Globus pallidus (tissue), 1 donor: ENCODE data around the gene ADCY9.
A peak's percentile ranks its signal among the peaks of the same experiment; 100 is the strongest.
"Not testable (repeated sequence)": the region's sequence is repeated elsewhere in the genome, so short reads cannot be mapped to it uniquely, and the experiment has no call there.

Experiments used
- DNase-seq: peaks from one replicate; pipeline ENCODE4 v3.0.0-alpha.2; 2015; ENCODE audit warnings: low spot score

Gene ADCY9

DNA sequence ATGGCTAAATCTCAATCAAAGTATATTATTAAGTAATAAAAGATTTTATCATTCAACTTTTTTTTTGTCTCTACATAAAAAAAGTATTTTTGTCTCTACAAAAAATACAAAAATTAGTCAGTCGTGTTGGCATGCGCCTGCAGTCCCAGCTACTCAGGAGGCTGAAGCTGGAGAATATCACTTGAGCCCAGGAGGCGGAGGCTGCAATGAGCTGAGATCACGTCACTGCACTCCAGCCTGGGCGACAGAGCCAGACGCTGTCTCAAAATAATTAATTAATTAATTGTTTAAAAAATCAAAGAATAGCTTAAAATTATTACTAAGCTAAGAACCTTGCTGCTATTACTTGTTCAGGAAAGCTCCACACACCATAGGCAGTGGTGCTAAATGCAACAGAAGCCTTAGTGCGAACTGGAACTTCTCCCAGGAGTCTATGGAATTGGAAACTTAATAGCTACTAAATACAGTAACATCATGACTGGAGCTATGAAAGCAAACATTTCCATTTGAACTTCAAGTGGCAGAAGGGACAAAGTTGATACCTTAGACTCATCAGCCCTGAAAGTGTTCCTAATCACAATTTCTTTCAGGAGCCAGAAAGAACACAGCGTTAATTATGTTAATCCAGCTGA is 22.6 kb downstream of the ADCY9 start:
- DNase-seq, result no peak

DNA sequence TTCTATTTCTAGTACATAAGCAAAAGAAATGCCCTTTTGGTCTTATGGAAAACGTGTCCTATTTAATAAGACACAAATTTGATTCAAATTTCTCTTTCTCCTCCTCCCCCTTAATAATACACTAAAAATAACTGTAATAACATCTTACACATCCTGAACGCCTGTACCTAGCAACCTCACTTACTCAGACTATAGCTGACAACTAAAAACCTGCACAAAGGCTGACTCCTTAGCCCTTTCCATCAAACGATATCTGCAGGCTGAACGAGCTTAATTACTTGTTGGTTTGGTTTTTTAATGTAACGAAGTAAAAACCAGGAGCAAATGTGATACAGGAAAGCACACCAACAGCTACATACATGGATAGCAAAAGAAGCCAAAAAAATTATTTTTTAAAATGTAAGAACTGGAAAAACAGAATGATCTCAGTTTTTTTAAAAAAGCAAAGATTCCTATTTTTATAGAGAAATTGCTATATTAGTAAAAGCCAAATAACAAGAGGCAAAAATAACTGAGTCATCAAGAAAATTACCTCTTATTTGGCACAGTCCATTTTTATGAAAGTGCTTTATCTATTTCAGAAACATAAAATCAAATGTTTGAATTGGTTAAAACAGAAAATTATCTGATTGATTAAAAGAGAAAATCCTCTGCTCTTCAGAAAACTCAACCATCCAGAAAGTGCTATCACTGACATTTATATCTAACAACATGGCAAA is 23.5 kb downstream of the ADCY9 start:
- DNase-seq, result no peak

DNA sequence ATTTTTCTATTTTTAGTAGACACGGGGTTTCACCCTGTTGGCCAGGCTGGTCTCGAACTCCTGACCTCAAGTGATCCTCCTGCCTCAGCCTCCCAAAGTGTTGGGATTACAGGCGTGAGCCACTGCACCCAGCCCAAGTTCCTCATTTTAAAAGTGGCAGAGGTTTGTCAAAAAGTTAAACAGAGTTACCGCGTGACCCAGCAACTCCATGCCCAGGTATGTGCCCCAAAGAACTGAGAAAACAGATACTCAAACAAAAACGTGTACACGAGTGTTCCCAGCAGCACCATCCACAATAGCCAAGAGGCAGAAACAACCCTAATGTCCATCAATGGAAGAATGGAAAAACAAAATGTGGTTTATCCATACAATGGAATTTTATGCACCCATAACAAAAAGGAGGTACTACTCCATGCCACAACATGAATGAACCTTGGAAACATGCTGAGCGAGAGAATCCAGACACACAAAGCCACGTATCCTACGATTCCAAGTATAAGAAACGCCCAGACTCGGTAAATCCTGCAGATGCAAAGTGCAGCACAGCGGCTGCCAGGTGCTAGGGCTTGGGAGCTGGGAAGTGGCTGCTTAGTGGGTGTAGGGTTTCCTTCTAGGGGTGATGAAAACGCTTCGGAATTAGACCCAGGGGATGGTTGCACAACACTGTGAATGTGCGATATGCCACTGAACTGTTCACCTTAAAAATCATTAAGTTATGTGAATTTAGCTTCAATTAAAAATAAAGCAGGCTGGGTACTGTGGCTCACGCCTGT is 24.8 kb downstream of the ADCY9 start:
- DNase-seq, result no peak

DNA sequence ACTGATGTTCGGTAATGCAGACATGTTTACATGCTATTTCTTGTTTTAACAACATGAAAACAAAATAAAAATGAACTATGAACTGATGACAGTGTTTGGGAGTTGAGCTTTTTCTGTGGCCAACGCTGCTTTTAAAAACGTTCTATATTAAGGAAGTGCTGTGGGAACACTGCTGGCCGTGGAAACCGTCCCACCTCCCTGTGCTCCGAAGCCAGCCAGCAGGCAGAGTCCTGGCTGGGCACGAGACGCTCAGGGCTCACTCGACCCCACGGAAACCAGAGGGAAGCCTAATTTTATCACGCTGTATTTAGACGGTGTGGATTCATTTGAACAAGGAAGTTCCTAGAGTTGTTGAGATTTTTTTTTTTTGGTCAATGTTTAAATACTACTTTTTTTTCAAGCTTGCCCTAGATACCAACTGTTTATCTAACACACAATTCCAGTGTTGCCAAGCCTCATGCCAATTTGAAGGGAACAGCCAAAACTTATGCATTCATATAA is 25.8 kb downstream of the ADCY9 start:
- DNase-seq, result peak; percentile 31

DNA sequence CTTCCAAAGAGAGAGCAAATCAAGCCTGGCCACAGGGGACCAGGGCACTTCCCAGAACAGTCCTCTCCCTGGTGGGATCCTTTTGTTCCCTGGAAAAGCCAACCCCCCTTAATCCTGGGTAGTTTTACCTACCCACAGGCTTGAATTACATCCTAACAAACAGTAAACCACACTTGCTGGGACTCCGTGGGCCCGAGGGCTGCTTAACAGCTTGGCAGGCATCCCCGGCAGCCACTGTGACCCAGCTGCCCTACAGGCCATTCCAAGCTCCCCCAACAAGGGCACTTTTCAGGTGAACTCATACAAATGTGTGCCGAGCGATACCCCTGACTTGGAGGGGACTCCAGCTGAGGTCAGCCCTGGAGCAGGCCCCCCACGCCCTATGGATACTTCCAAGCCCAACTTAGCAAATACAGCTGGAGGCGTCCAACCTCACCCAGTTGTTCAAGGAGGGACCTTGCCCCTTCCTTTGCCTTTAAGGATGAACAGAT is 26.4 kb downstream of the ADCY9 start:
- DNase-seq, result no peak

DNA sequence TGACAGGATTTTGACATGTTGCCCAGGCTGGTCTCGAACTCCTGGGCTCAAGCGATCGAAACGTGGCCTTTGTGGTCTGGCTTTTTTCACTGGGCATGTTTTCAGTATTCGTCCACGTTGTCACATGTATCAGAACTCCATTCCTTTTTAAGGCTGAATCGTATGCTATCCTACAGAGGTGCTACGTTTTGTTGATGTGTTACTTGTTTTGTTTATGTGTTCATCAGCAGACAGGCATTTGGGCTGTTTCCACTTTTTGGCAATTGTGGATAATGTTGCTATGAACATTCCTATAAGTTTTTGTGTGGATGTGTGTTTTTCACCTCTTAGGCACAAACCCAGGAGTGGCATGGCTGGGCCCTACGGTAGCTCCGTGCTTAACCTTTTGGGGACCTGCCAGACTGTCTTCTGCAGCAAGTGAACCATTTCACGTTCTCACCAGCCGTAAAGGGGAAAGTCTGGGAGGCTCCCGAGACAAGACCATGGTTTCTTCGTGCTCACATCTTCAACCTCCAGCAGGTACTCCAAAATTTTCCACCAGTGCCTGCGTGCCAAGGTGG is 26.9 kb downstream of the ADCY9 start:
- DNase-seq, result no peak

DNA sequence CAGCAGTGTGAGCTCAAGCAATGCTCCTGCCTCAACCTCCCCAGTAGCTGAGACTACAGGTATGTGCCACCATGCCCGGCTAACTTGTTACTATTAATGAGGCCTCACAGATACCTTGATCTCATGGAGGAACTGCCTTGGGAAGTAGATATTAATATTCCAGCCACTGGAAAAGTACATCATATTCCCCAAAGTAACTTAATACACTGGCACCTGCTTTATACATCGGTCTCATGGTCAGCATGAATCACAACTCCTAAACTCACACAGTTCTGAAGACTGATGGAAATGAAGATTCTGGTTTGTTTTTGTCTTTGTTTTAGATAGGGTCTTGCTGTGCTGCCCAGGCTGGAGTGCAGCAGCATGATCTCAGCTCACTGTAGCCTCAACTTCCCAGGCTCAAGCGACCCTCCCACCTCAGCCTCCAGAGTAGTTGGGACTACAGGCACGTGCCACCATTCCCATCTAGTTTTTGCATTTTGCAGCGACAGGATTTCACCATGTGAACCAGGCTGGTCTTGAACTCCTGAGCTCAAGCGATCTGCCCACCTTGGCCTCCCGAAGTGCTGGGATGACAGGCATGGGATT is 28.2 kb downstream of the ADCY9 start:
- DNase-seq, result no peak

DNA sequence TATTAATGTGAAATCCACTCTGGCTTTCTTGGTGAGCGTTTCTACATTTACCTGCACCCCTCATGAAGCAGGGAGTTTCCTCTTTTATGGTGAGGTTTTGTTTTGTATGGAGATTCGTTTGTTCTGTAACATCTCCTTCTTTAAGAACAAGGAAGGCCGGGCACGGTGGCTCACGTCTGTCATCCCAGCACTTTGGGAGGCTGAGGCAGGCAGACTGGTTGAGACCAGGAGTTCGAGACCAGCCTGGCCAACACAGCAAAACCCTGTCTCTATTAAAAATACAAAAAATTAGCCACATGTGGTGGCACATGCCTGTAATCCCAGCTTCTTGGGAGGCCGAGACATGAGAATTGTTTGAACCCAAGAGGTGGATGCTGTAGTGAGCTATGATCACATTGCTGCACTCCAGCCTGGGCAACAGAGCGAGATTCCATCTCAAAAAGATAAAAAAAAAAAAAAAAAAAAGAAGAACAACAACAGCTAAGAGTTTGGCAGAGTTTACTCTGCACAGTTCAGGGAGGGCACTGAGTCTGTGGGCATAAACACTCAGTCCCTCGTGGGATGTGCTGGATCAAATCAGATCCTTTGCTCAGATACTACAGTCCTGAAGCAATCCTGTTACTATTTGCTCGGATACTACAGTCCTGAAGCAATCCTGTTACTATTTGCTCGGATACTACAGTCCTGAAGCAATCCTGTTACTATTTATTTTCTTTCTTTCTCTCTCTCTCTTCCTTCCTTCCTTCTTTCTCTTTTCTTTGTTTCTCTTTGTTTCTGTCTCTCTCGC is 28.9 kb downstream of the ADCY9 start:
- DNase-seq, result no peak

DNA sequence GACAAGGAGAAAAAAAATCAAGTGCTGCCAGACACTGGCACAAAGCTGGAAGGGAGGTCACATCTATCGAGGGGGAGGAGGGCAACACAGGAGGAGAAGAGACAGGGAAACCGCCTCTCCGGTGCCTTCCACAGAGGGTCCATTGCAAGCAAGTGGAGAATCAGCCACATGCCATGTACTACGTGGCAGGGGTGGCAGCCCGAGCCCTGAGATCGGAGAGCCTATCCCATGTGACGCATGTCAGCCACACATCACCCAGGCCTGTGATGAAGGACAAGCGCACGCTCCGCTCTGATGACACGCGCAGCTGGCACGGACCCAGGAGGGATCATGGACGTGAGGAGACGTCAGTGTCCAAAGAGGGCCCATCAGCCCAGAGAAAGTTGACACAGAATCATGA is 30.1 kb downstream of the ADCY9 start:
- DNase-seq, result no peak

DNA sequence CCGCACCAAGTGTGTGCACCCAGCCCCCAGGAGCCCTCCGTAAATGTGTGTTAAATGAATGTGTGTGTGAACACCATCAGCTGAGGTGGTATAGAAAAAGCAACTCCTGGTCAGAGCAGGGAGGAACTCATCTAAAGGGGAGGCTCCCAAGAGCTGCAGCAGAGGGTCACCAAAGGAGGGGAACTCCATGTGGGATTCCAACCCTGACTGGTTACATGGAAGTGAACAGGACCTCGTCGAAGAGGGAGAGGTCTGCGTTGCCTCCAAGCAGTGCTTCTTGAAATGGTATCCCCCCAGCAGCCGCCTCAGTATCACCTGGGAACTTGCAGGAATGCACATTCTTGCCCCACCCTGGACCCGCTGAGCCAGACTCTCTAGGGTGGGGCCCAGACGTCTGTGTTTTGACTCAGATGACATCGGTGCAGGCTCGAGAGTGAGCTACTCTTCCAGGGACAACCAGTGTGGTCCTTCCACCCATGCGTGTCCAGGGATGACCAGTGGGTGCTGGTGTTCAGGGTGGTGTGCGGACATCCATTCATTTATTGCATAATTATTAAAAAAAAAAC is 30.8 kb downstream of the ADCY9 start:
- no peak for DNase-seq

DNA sequence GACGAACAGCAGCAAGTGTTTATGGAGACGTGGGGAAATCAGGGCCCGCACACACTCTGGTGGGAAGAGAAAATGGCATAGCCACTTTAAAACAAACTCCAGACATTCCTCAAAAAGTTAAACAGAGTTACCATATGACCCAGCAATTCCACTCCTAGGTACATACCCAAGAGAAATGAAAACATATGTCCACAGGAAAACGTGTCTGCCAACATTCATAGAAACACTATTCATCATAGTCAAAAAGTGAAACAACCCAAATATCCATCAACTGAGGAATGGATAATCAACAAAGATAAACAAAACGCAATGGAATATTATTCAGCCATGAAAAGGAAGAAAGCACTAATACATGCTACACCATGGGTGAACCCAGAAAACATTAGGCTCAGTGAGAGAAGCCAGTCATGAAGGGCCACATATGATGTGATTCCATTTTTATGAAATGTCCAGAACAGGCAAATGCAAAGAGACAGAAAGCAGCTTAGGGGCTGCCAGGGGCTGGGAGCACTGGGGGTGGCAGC is 32.8 kb downstream of the ADCY9 start:
- DNase-seq, result no peak

DNA sequence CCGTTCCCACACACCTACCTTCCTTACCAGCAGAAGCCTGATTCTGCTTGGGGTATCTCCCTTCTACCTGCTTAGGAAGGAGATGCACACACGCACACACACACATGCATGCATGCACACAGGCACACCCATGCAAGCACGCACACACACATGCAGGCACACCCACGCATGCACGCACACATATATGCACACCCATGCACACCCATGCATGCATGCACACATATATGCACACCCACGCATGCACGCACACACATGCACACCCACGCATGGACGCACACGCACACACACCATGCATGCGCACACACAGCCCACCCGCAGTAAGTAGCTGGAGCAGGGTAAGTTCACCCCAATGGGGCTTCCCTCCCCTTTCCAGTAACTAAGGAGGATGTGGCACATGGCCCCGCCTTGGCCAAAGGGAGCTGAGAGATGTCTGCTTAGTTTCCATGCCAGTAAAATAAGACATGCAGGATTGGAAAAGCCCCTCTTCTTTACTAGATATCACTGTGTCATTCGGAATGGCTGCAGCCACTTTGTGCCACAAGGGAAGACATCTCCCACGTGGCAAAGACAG is 33.7 kb downstream of the ADCY9 start:
- DNase-seq, result no peak

DNA sequence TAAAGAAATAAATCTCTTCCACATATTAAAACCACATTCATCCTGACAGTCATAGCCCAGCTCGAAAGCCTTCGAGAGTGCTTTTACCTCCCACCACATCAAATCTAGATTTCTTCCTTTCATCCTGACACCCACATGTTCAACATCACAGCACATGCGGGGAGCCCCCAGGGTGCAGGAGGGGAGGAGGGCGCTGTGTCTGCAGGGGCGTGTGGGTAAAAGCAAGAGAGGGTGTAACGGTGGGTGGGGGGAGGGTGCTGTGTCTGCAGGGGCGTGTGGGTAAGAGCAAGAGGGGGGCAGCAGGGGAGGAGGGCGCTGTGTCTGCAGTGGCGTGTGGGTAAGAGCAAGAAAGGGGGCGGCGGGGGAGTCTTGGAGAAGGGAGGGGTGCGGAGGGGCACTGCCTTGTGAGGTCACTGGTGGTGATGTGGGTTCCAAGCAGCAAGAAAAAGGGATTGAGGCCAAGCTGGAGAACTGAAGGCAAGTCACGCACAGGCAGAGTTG is 34.7 kb downstream of the ADCY9 start:
- no peak for DNase-seq

DNA sequence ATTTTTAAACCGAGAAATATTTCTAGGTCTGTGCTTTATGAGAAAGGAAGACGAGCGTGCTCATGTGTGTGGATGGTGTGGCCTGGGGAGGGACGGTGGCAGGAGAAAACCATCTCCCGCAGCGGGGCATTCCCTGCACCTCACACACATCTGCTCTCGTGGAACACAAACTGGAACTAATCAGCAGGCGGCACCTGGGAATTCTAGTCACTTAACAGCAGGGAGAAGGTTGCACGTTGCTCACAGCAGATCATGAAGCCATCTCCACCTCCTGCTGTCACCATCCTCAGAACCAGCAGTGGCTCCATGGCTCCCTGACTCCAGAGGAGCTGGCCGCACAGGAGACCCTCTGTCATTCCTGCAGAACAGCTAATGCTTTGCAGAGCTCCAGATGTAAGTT is 35.2 kb downstream of the ADCY9 start:
- no peak for DNase-seq

DNA sequence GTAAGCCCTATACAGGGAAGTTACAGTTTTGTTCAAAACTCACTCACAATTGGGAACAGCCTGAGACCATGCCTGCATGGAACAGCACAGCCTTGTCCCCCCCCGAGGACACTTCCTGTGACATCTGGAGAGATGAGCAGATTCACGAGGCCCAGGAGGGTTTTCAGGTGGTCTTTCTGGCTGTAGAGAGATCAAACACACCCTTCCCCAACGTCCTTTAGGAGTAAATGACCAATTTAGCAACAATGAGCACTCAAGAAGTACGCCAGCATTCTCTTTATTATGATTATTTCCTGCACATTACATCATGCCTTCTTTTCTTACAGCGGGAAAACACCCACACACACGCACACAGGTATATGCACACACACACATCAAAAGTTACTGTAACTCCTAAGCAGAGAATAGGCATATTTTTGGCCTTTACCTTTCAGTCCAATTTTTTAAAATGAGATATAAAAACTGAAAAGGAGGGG is 39.0 kb downstream of the ADCY9 start:
- DNase-seq, result no peak

DNA sequence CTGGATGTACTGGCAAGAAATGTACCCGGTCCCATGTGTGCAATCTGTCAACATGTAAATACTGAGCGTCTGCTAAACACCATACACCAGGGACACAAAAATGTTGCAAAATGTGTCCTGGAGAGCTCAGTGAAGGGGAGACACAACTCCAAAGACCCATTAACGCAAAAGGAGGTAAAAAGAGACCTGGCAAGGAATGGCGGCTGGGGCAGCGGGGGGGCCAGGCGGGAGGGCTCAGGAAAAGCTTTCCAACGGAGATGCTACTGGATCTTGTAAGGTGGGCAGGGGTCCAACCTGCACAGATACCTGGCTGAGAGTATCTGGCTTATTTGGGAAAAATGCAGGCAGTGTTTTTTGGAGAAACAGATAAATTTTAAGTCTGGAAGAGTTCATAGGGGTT is 40.7 kb downstream of the ADCY9 start:
- no peak for DNase-seq

DNA sequence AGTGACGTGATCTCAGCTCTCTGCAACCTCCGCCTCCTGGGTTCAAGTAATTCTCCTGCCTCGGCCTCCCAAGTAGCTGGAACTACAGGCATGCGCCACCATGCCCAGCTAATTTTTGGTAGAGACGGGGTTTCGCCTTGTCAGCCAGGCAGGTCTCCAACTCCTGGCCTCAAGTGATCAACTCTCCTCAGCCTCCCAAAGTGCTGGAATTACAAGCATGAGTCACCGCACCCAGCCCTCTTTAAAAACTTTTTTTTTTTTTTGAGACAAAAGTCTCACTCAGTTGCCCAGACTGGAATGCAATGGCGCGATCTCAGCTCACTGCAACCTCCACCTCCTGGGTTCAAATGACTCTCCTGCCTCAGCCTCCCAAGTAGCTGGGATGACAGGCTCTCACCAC is 43.1 kb downstream of the ADCY9 start:
- not testable (repeated sequence) for DNase-seq

DNA sequence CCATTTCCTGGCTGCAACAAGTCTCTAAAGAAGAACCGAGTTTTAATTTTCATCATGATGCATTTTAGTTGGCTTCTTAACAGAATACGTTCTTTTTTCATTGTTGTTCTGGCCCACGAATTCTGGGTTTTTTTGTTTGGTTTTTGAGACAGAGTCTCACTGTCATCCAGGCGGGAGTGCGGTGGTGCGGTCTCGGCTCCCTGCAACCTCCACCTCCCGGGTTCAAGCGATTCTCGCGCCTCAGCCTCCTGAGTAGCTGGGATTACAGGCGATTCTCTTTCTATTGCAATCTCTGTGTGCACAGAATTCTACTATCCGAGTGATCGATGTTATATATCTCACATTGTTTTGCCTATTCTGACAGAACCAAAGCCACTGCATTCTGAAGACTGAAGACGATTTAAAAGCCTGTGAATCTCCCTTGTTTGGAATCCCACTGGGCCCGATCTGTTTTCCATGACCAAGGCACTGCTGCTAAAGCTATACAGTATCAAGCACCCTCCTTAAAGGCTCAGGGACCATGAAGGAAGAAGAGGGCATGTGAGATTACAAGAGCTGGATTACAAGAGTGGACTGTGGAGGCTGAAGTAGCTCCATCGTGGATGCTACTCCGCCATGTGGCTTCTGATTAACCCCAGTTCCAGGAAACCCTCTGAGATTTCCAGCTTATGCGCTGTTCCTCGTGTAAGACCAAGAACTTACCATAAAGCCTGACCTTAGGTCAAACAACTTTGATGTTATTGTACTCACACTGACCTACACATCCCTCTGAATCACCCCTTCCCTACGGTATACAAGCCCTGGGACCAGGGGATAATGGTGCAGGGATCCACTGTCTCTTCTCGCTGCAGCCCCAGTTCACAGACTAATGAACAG is 44.3 kb downstream of the ADCY9 start:
- DNase-seq, result no peak

DNA sequence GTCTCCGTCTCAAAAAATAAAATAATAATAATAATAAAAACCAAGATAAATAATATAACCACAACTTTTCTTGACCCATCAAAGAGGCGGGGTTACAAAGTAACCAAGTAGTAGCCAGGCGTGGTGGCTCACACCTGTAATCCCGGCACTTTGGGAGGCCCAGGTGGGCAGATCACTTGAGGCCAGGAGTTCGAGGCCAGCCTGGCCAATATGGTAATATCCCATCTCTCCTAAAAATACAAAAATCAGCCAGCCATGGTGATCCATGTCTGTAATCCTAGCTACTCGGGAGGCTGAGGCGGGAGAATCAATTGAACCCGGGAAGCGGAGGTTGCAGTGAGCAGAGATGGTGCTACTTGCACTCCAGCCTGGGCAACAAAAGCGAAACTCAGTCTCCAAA is 45.3 kb downstream of the ADCY9 start:
- DNase-seq, result no peak
